GM12878 (cell line): ENCODE results near the gene UROC1. TPM values are rescaled to one million over a fixed set of nuclear protein-coding genes. Genes with fewer than 3 reads are reported as not detected.

Experiments
- ATAC-seq: fragments of 200-7000 bp; cut with Tn5 transposase; 3 replicates; pipeline ENCODE4 v1.9.1; 2020; ENCODE audit warnings: mild to moderate bottlenecking, moderate library complexity
- BruUV-seq: library from RNA; stranded (reverse); fragments of 400-500 nt; replicated peaks from 2 replicates; lab custom pipeline; 2021; lab: Mats Ljungman, UMichigan
- CTCF ChIA-PET: fragments of 300-600 bp; sonication (Branson Sonifier 250); formaldehyde crosslinking; extraction: SDS; loops from one replicate; lab custom pipeline; 2021; ENCODE audit warnings: inconsistent platforms; lab: Yijun Ruan, JAX
- POLR2A ChIA-PET: fragments of 350-600 bp; formaldehyde crosslinking; extraction: SDS; loops from one replicate; lab custom pipeline; 2021; ENCODE audit warnings: inconsistent platforms; lab: Charles Lee
- RAD21 ChIA-PET: fragments of 300-600 bp; sonication (Branson Sonifier 250); formaldehyde crosslinking; loops from one replicate; lab custom pipeline; 2023; ENCODE audit warnings: antibody characterized with exemption; ENCODE audit not compliant: unreplicated experiment; lab: Charles Lee
- SMC1A ChIA-PET: fragments of 300-600 bp; sonication (Branson Sonifier 250); formaldehyde crosslinking; loops from one replicate; lab custom pipeline; 2023; ENCODE audit not compliant: unreplicated experiment, uncharacterized antibody; lab: Charles Lee
- DNase-seq: peaks from one replicate; pipeline ENCODE4 v3.0.0-alpha.2; 2011; ENCODE audit warnings: low read depth, low spot score
- FAIRE-seq: peaks from 3 replicates; lab custom pipeline; 2011; peaks lifted over from hg19 to GRCh38; lab: Jason Lieb, UNC
- H2AFZ ChIP-seq: 2 replicates; pipeline ENCODE4 v1.6.0; 2011; ENCODE audit warnings: low read depth, low read length, control low read depth; ENCODE audit not compliant: control insufficient read depth
- H3K27ac ChIP-seq: 2 replicates; pipeline ENCODE4 v1.5.1; 2011; ENCODE audit warnings: control low read depth; ENCODE audit not compliant: control insufficient read depth, insufficient read depth
- H3K27me3 ChIP-seq, 2 experiments: replicated peaks in 1 of 2; 2 replicates each; pipeline versions ENCODE4 v1.6.0 to v1.6.1; 2011; ENCODE audit warnings: low read length in 1 of 2; ENCODE audit not compliant: control insufficient read depth in 2 of 2, insufficient read depth in 2 of 2
- H3K36me3 ChIP-seq, 2 experiments: 2 replicates each; pipeline ENCODE4 v1.5.1; 2011; ENCODE audit warnings: low read length in 1 of 2; ENCODE audit not compliant: control insufficient read depth in 2 of 2, insufficient read depth in 2 of 2
- H3K4me1 ChIP-seq: 2 replicates; pipeline ENCODE4 v1.6.1; 2011; ENCODE audit warnings: mild to moderate bottlenecking, low read length, moderate library complexity, mixed read lengths; ENCODE audit not compliant: control insufficient read depth, insufficient read depth
- H3K4me2 ChIP-seq: 2 replicates; pipeline ENCODE4 v1.6.0; 2011; ENCODE audit warnings: control low read depth; ENCODE audit not compliant: control insufficient read depth, insufficient read depth
- H3K4me3 ChIP-seq: fragments of 200-600 bp; sonication (generic); 2 replicates; pipeline ENCODE4 v1.5.1; 2016
- H3K79me2 ChIP-seq: 2 replicates; pipeline ENCODE4 v1.6.0; 2011; ENCODE audit warnings: low read length; ENCODE audit not compliant: control insufficient read depth, insufficient read depth
- H3K9ac ChIP-seq: 2 replicates; pipeline ENCODE4 v1.8.0; 2011; ENCODE audit warnings: low read length, control low read depth, mixed read lengths; ENCODE audit not compliant: control insufficient read depth, insufficient read depth
- H3K9me3 ChIP-seq: replicated peaks from 3 replicates; pipeline ENCODE4 v1.5.1; 2011; ENCODE audit warnings: mild to moderate bottlenecking, low read length; ENCODE audit not compliant: control insufficient read depth, insufficient read depth
- H4K20me1 ChIP-seq: 2 replicates; pipeline ENCODE4 v1.6.0; 2011; ENCODE audit not compliant: control insufficient read depth, insufficient read depth
- HDGF ChIP-seq: fragments of 450-650 bp; IDR thresholded peaks from 2 replicates; pipeline ENCODE4 v1.6.1; 2016; ENCODE audit warnings: antibody characterized with exemption
- KAT2A ChIP-seq: conservative IDR thresholded peaks from 2 replicates; pipeline ENCODE4 v1.6.1; 2011; ENCODE audit warnings: low read depth, low read length; ENCODE audit not compliant: control insufficient read depth
- MTA2 ChIP-seq: fragments of 450-650 bp; IDR thresholded peaks from 2 replicates; pipeline ENCODE4 v1.6.1; 2016; ENCODE audit warnings: low read depth, mild to moderate bottlenecking, moderate library complexity
- POLR2A ChIP-seq: IDR thresholded peaks from 2 replicates; pipeline ENCODE4 v1.6.1; 2011; ENCODE audit warnings: low read depth, mild to moderate bottlenecking, low read length
- SPI1 ChIP-seq: IDR thresholded peaks from 2 replicates; pipeline ENCODE4 v1.6.1; 2011; ENCODE audit warnings: low read depth, mild to moderate bottlenecking, low read length, moderate library complexity, borderline replicate concordance; ENCODE audit not compliant: insufficient read depth
- STAT3 ChIP-seq: IDR thresholded peaks from 2 replicates; pipeline ENCODE4 v1.6.1; 2011; ENCODE audit warnings: low read depth, low read length, improper control_type of control experiment
- WGBS: methylation state at CpG from one replicate; pipeline ENCODE4 v1.1.6; 2016; ENCODE audit warnings: low lambda C conversion rate; ENCODE audit not compliant: insufficient replicate concordance, insufficient coverage; ENCODE audit errors: missing lambda C conversion rate; 5-methylcytosine and 5-hydroxymethylcytosine counted together
- in situ Hi-C: fragments of 300-500 bp; cut with MboI; formaldehyde crosslinking; loops from 9 replicates; pipeline ENCODE4 v1.14.3; 2018; ENCODE audit warnings: mixed read lengths
- intact Hi-C: fragments of 100-400 bp; cut with micrococcal nuclease; formaldehyde crosslinking; loops from one replicate; pipeline ENCODE4 v1.14.2; 2022; ENCODE audit not compliant: unreplicated experiment
- polyA plus RNA-seq, 11 experiments: library from polyadenylated mRNA; depleted of rRNA in 4 of 11; unstranded in 6 of 11; stranded (reverse) in 5 of 11; fragments of >200 nt; fragmentation: Nextera tagmentation in 4 of 11; fragmentation: Illumina TruSeq in 1 of 11; extraction: Ambion mirVana in 4 of 11; extraction: Trizol in 1 of 11; gene quantifications; 1 replicate in 1 of 11; 2 replicates in 10 of 11; pipeline versions ENCODE4 v1.2.1 to v1.2.3, GENCODE V29; 2011 to 2016; ENCODE audit warnings: inconsistent platforms in 2 of 11, missing spikeins in 2 of 11, low read depth in 1 of 11
- total RNA-seq, 4 experiments: library from RNA; depleted of rRNA in 3 of 4; stranded (reverse); fragments of >200 nt in 3 of 4; fragmentation: Illumina TruSeq in 1 of 4; extraction: Trizol in 1 of 4; gene quantifications; 2 replicates each; pipeline versions ENCODE4 v1.2.1 to v1.2.3, GENCODE V29; 2013 to 2021
- TF ChIP-seq, protein P1 (sequence below): fragments of 450-650 bp; IDR thresholded peaks from 2 replicates; pipeline ENCODE4 v1.6.1; 2018; ENCODE audit warnings: borderline replicate concordance, mild to moderate bottlenecking; ENCODE audit not compliant: partially characterized antibody

Gene UROC1
- total and polyA plus RNA-seq, 10 of the 15 experiments (the other 5 are each of a cell fraction or from before 2014, with no cell fraction given) = 0.04 TPM; not detected in 9

DNA sequence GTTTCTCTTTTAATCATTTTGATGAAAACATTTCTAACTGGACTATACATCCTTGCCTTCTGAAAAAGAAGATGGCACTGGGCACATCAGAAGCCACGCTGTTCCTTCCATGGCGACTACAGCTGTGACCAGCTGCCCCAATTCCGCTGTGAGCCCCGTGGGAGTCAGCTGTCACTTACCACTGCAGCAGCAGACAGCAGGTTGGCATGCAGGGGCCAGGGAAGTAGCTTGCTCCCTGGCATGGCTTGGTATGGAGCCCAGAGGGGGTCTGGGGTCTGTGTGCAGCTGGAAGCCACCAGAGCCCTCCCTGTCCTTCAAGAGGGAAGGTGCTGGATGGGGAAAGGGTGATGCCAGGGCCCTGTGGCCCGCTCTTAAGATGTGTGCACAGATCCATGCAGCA is 37.4 kb downstream of the UROC1 start:
- in situ Hi-C loops = no loop called here
- POLR2A ChIA-PET = no interaction called here
- CTCF ChIA-PET = no interaction called here
- H3K4me2 ChIP-seq = no peak overlapping the region
- H2AFZ ChIP-seq = no peak overlapping the region
- TF ChIP-seq STAT3 (no peak), MTA2 (no peak), POLR2A (no peak), HDGF (no peak), KAT2A (no peak), SPI1 (no peak)
- TF ChIP-seq, protein P1, sequence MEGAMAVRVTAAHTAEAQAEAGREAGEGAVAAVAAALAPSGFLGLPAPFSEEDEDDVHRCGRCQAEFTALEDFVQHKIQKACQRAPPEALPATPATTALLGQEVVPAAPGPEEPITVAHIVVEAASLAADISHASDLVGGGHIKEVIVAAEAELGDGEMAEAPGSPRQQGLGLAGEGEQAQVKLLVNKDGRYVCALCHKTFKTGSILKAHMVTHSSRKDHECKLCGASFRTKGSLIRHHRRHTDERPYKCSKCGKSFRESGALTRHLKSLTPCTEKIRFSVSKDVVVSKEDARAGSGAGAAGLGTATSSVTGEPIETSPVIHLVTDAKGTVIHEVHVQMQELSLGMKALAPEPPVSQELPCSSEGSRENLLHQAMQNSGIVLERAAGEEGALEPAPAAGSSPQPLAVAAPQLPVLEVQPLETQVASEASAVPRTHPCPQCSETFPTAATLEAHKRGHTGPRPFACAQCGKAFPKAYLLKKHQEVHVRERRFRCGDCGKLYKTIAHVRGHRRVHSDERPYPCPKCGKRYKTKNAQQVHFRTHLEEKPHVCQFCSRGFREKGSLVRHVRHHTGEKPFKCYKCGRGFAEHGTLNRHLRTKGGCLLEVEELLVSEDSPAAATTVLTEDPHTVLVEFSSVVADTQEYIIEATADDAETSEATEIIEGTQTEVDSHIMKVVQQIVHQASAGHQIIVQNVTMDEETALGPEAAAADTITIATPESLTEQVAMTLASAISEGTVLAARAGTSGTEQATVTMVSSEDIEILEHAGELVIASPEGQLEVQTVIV = no peak
- no peaks in the 10 kb centered on the region for H3K27me3 ChIP-seq
- H3K27ac ChIP-seq = no peak overlapping the region
- H3K36me3 ChIP-seq = no peaks in the 10 kb centered on the region
- ATAC-seq (no peak), DNase-seq (no peak), FAIRE-seq (no peak)
- SMC1A ChIA-PET = no interaction called here
- WGBS = 2% methylated on average over 5 of the region's 5 CpGs
- no peaks in the 10 kb centered on the region for H4K20me1 ChIP-seq
- H3K4me1 ChIP-seq = no peaks in the 10 kb centered on the region
- H3K9ac ChIP-seq = no peak overlapping the region
- H3K79me2 ChIP-seq = no peaks in the 10 kb centered on the region
- no peaks in the 10 kb centered on the region for H3K9me3 ChIP-seq
- intact Hi-C loops = no loop called here
- RAD21 ChIA-PET = no interaction called here
- no peak overlapping the region for H3K4me3 ChIP-seq
- no TSS peak for BruUV-seq
